SU-DHL-6 (cell line): ENCODE measurements around the gene SETDB1.

Experiments used
- H2AFZ ChIP-seq: fragments of 200-600 bp; sonication (generic); 2 replicates; pipeline ENCODE4 v1.6.1; 2014; ENCODE audit warnings: low read depth, mild to moderate bottlenecking, moderate library complexity, mixed read lengths, antibody characterized with exemption, low read length; ENCODE audit not compliant: severe bottlenecking
- H3F3A ChIP-seq: fragments of 200-600 bp; shearing (Covaris generic); 2 replicates; pipeline ENCODE4 v1.6.0; 2016; ENCODE audit warnings: antibody characterized with exemption, mild to moderate bottlenecking; ENCODE audit not compliant: insufficient read depth
- H3K27ac ChIP-seq: fragments of 200-600 bp; sonication (generic); 2 replicates; pipeline ENCODE4 v1.5.1; 2016; ENCODE audit warnings: low read depth, mild to moderate bottlenecking, low read length, moderate library complexity, mixed read lengths
- H3K27me3 ChIP-seq: fragments of 200-600 bp; sonication (generic), shearing (Covaris generic); 2 replicates; pipeline ENCODE4 v1.6.0; 2014; ENCODE audit warnings: mild to moderate bottlenecking, low read length
- H3K36me3 ChIP-seq: fragments of 200-600 bp; sonication (generic); 2 replicates; pipeline ENCODE4 v1.6.1; 2014; ENCODE audit warnings: mild to moderate bottlenecking, low read length, mixed read lengths
- H3K4me2 ChIP-seq: fragments of 300-600, 200-600 bp; shearing (Covaris generic), sonication (generic); 2 replicates; pipeline ENCODE4 v1.6.0; 2014; ENCODE audit warnings: low read length, low read depth, mild to moderate bottlenecking; ENCODE audit not compliant: poor library complexity, severe bottlenecking
- H3K4me3 ChIP-seq: fragments of 200-600 bp; sonication (generic); 2 replicates; pipeline ENCODE4 v1.5.1; 2014; ENCODE audit warnings: antibody characterized with exemption, low read length, mild to moderate bottlenecking, mixed read lengths; ENCODE audit not compliant: insufficient read depth, poor library complexity, severe bottlenecking
- H3K79me2 ChIP-seq: fragments of 200-600 bp; sonication (generic); 2 replicates; pipeline ENCODE4 v1.6.1; 2014; ENCODE audit warnings: mild to moderate bottlenecking, low read length, moderate library complexity; ENCODE audit not compliant: insufficient read depth
- H3K9ac ChIP-seq: fragments of 200-600 bp; sonication (generic); 2 replicates; pipeline ENCODE4 v1.7.0; 2014; ENCODE audit warnings: mild to moderate bottlenecking, low read length
- H3K9me2 ChIP-seq: fragments of 200-600 bp; sonication (generic); replicated peaks from 2 replicates; pipeline ENCODE4 v1.6.1; 2014; ENCODE audit warnings: low read length; ENCODE audit not compliant: insufficient read depth
- H3K9me3 ChIP-seq: fragments of 200-600 bp; sonication (generic); 2 replicates; pipeline ENCODE4 v1.6.1; 2014; ENCODE audit warnings: low read length, mixed read lengths; ENCODE audit not compliant: insufficient read depth
- H4K20me1 ChIP-seq: fragments of 200-600 bp; sonication (generic); 2 replicates; pipeline ENCODE4 v1.6.1; 2014; ENCODE audit warnings: low read depth, mild to moderate bottlenecking, antibody characterized with exemption, low read length, moderate library complexity, mixed read lengths
- EZH2phosphoT487 ChIP-seq: fragments of 200-600 bp; sonication (generic), shearing (Covaris generic); conservative IDR thresholded peaks from 2 replicates; pipeline ENCODE4 v1.6.1; 2018; ENCODE audit warnings: mild to moderate bottlenecking, antibody characterized with exemption, low read length, moderate library complexity, mixed read lengths
- TF ChIP-seq, protein P1 (sequence below): fragments of 200-600 bp; sonication (generic); IDR thresholded peaks from one replicate; pipeline ENCODE4 v1.5.1; 2017; ENCODE audit warnings: antibody characterized with exemption, mild to moderate bottlenecking, low read length, moderate library complexity; ENCODE audit not compliant: insufficient read depth, poor library complexity, severe bottlenecking

The SETDB1 gene

DNA sequence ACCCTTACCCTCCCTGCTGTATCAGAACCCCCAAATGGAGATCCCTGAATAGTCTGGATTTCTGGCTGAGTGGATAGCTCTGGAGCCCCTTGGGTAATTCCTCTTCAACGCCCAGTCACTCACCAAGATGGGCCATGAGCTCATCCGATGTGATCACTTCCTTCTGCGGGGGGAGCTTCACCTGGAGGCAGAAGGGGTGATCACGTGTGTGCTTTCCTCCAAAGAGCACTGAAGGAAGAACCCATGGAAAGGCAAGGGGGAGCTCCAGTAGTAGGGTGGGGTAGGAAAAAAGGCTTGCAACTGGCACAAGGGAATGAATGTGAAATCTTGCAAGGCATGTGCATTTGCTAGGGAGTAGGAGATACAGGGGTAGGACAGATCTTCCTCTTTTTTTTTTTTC, 75.4 kb downstream of the SETDB1 start:
- Histone ChIP-seq H3K4me3 (no peak overlapping the region), H3K27me3 (no peaks in the 10 kb centered on the region), H3K36me3 (no peaks in the 10 kb centered on the region), H3K79me2 (no peaks in the 10 kb centered on the region), H3K9me3 (no peaks in the 10 kb centered on the region), H4K20me1 (no peaks in the 10 kb centered on the region), H3K9me2 (no peaks in the 10 kb centered on the region), H3K9ac (no peak overlapping the region), H3F3A (no peaks in the 10 kb centered on the region), H3K4me2 (no peak overlapping the region), H3K27ac (no peak overlapping the region), H2AFZ (no peak overlapping the region)
- TF ChIP-seq, protein P1, sequence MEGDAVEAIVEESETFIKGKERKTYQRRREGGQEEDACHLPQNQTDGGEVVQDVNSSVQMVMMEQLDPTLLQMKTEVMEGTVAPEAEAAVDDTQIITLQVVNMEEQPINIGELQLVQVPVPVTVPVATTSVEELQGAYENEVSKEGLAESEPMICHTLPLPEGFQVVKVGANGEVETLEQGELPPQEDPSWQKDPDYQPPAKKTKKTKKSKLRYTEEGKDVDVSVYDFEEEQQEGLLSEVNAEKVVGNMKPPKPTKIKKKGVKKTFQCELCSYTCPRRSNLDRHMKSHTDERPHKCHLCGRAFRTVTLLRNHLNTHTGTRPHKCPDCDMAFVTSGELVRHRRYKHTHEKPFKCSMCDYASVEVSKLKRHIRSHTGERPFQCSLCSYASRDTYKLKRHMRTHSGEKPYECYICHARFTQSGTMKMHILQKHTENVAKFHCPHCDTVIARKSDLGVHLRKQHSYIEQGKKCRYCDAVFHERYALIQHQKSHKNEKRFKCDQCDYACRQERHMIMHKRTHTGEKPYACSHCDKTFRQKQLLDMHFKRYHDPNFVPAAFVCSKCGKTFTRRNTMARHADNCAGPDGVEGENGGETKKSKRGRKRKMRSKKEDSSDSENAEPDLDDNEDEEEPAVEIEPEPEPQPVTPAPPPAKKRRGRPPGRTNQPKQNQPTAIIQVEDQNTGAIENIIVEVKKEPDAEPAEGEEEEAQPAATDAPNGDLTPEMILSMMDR = no peak

GRCh38 chr1:151002051-151002450, 75.9 kb downstream of the SETDB1 start:
- Histone ChIP-seq H4K20me1 (no peaks in the 10 kb centered on the region), H3K27me3 (no peaks in the 10 kb centered on the region), H3K4me2 (no peak overlapping the region), H2AFZ (no peak overlapping the region), H3K9me2 (no peaks in the 10 kb centered on the region), H3K36me3 (no peaks in the 10 kb centered on the region), H3K4me3 (no peak overlapping the region), H3K9me3 (no peaks in the 10 kb centered on the region), H3K79me2 (no peaks in the 10 kb centered on the region), H3K27ac (no peak overlapping the region), H3F3A (no peaks in the 10 kb centered on the region), H3K9ac (no peak overlapping the region)
- TF ChIP-seq EZH2phosphoT487 = no peak
- TF ChIP-seq, protein P1 = no peak

DNA sequence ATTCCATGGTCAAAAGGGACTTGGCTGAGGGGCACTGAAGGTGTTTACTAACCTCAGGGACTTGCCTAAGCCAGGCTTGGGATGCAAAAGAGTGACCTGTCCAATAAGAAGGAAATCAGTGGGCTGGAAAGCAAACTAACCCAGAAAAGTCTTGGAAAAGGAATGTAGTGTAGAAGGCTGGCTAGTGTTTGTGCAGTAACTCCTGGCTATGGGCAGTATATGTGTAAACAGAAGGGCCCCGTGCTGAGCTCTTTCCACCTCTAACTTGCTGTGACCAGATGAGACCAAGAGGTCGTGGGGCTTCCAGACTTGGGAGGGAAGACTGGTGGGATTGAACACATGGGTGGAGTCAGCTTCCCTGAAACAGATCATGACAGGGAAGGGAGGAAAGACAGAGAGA, 76.4 kb downstream of the SETDB1 start:
- Histone ChIP-seq H3K9ac (no peak overlapping the region), H3K36me3 (no peaks in the 10 kb centered on the region), H3K4me3 (no peak overlapping the region), H3K27ac (no peak overlapping the region), H3K4me2 (no peak overlapping the region), H3K79me2 (no peaks in the 10 kb centered on the region), H3K9me3 (no peaks in the 10 kb centered on the region), H3K9me2 (no peaks in the 10 kb centered on the region), H4K20me1 (no peaks in the 10 kb centered on the region), H3F3A (peaks cover 3% of the 10 kb centered on the region; the same call in 1 of the 2 replicates), H3K27me3 (no peaks in the 10 kb centered on the region), H2AFZ (no peak overlapping the region)
- TF ChIP-seq, protein P1 = no peak
- TF ChIP-seq EZH2phosphoT487 = no peak

- no peak overlapping the region for H3K27ac ChIP-seq
- H3K9me3 ChIP-seq = no peaks in the 10 kb centered on the region
- TF ChIP-seq EZH2phosphoT487 = no peak
- TF ChIP-seq, protein P1 = no peak
- H4K20me1 ChIP-seq = no peaks in the 10 kb centered on the region
- H3K79me2 ChIP-seq = no peaks in the 10 kb centered on the region
- no peak overlapping the region for H3K4me3 ChIP-seq
- H3K9me2 ChIP-seq = no peaks in the 10 kb centered on the region
- H3K27me3 ChIP-seq = no peaks in the 10 kb centered on the region
- H3K36me3 ChIP-seq = no peaks in the 10 kb centered on the region
- no peak overlapping the region for H3K4me2 ChIP-seq
- peaks cover 8% of the 10 kb centered on the region; the same call in 1 of the 2 replicates for H3F3A ChIP-seq
- no peak overlapping the region for H3K9ac ChIP-seq
- H2AFZ ChIP-seq = no peak overlapping the region
These were observed 77.0 kb downstream of the SETDB1 start for GRCh38 chr1:151003180-151003579.
